Cardiac muscle cell (in vitro differentiated cells and primary cell): ENCODE results near the gene DTX1. TPM values are rescaled to one million over a fixed set of nuclear protein-coding genes. Genes with fewer than 3 reads are reported as not detected.
A peak's percentile ranks its signal among the peaks of the same experiment; 100 is the strongest.

ENCODE experiments used
- DNase-seq, 2 donors: peaks; one replicate each; pipeline versions ENCODE4 v3.0.0 to v3.0.0-alpha.2; 2010 to 2017; ENCODE audit warnings: low read depth in 1 of 2, low spot score in 1 of 2
- H3K27ac ChIP-seq: fragments of 200-600 bp; sonication (generic); 2 replicates; pipeline ENCODE4 v1.5.1; 2016
- H3K27me3 ChIP-seq: fragments of 200-600 bp; sonication (generic); 2 replicates; pipeline ENCODE4 v1.6.0; 2016; ENCODE audit warnings: control low read depth
- H3K36me3 ChIP-seq: fragments of 200-600 bp; sonication (generic); 2 replicates; pipeline ENCODE4 v1.5.1; 2016; ENCODE audit warnings: control low read depth
- H3K4me1 ChIP-seq: fragments of 200-600 bp; sonication (generic); 2 replicates; pipeline ENCODE4 v1.8.1; 2017; ENCODE audit warnings: low read depth, mild to moderate bottlenecking, mixed run types
- H3K4me3 ChIP-seq: fragments of 200-600 bp; sonication (generic); 2 replicates; pipeline ENCODE4 v1.5.1; 2016; ENCODE audit warnings: mild to moderate bottlenecking
- H3K9me3 ChIP-seq: fragments of 200-600 bp; sonication (generic); 2 replicates; pipeline ENCODE4 v1.5.1; 2017; ENCODE audit warnings: low read depth, mild to moderate bottlenecking, control low read depth
- CTCF ChIP-seq: IDR thresholded peaks from 2 replicates; pipeline ENCODE4 v1.5.1; 2012; ENCODE audit warnings: low read depth, mild to moderate bottlenecking, low read length
- polyA plus RNA-seq: library from polyadenylated mRNA; unstranded; fragments of >200 nt; fragmentation: Nextera tagmentation; extraction: Ambion mirVana; gene quantifications from 2 replicates; pipeline ENCODE4 v1.2.1, GENCODE V29; 2016
- total RNA-seq: library from RNA; depleted of rRNA; stranded (reverse); fragments of >200 nt; gene quantifications from 2 replicates; pipeline ENCODE4 v1.2.3, GENCODE V29; 2016

Gene DTX1
- total and polyA plus RNA-seq, 2 experiments from 2014 or later = 0.46 to 0.48 TPM

- H3K36me3 ChIP-seq = no peaks in the 10 kb centered on the region
- DNase-seq = peak; percentile 26 to 34
- peaks cover 48% of the 10 kb centered on the region for H3K27me3 ChIP-seq
- H3K27ac ChIP-seq = no peak overlapping the region
- H3K9me3 ChIP-seq = no peaks in the 10 kb centered on the region
- peak; percentile 31 for TF ChIP-seq CTCF
- no peak overlapping the region for H3K4me3 ChIP-seq
- no peaks in the 10 kb centered on the region for H3K4me1 ChIP-seq
Measured at GRCh38 chr12:113049976-113050742, 6.4 kb upstream of the DTX1 start.

- Histone ChIP-seq H3K4me1 (no peaks in the 10 kb centered on the region), H3K36me3 (no peaks in the 10 kb centered on the region), H3K9me3 (no peaks in the 10 kb centered on the region), H3K27me3 (peaks cover 48% of the 10 kb centered on the region), H3K4me3 (no peak overlapping the region), H3K27ac (no peak overlapping the region)
- DNase-seq = no peak
- no peak for TF ChIP-seq CTCF
Measured at GRCh38 chr12:113050795-113051194, 5.7 kb upstream of the DTX1 start.

GRCh38 chr12:113051759-113052158 is 4.8 kb upstream of the DTX1 start:
- Histone ChIP-seq H3K4me1 (no peaks in the 10 kb centered on the region), H3K36me3 (no peaks in the 10 kb centered on the region), H3K4me3 (no peak overlapping the region), H3K27me3 (peaks cover 48% of the 10 kb centered on the region), H3K27ac (no peak overlapping the region), H3K9me3 (no peaks in the 10 kb centered on the region)
- DNase-seq = no peak
- TF ChIP-seq CTCF = no peak

GRCh38 chr12:113052326-113052725 is 4.2 kb upstream of the DTX1 start:
- H3K36me3 ChIP-seq = no peaks in the 10 kb centered on the region
- H3K4me1 ChIP-seq = no peaks in the 10 kb centered on the region
- no peak overlapping the region for H3K27ac ChIP-seq
- no peaks in the 10 kb centered on the region for H3K9me3 ChIP-seq
- peaks cover 50% of the 10 kb centered on the region for H3K27me3 ChIP-seq
- H3K4me3 ChIP-seq = no peak overlapping the region
- no peak for TF ChIP-seq CTCF
- no peak for DNase-seq

- H3K27ac ChIP-seq = no peak overlapping the region
- no peaks in the 10 kb centered on the region for H3K9me3 ChIP-seq
- H3K4me1 ChIP-seq = no peaks in the 10 kb centered on the region
- no peak overlapping the region for H3K4me3 ChIP-seq
- H3K36me3 ChIP-seq = no peaks in the 10 kb centered on the region
- no peak for TF ChIP-seq CTCF
- peaks cover 63% of the 10 kb centered on the region for H3K27me3 ChIP-seq
- DNase-seq = no peak
Measured at GRCh38 chr12:113054948-113055486, 1.5 kb upstream of the DTX1 start.
